Upper lobe of left lung (tissue), 4 donors: ENCODE results near the gene BORCS6.

Source experiments
- CTCF ChIP-seq, 6 experiments: fragments of 450-650 bp in 4 of 6; fragments of 200-600 bp in 2 of 6; sonication (generic) in 2 of 6; IDR thresholded peaks; one replicate each; pipeline ENCODE4 v1.5.1; 2016 to 2019; ENCODE audit warnings: antibody characterized with exemption in 6 of 6
- POLR2A ChIP-seq, 4 donors: fragments of 450-650 bp; IDR thresholded peaks; one replicate each; pipeline ENCODE4 v1.5.1; 2016 to 2017; ENCODE audit warnings: antibody characterized with exemption in 4 of 4, mild to moderate bottlenecking in 2 of 4

- TF ChIP-seq POLR2A (IDR thresholded peaks at IDR 0.05) = no peak
- TF ChIP-seq CTCF (IDR thresholded peaks at IDR 0.05) = no peak
Measured at GRCh38 chr17:8221663-8222379, 31.8 kb upstream of the BORCS6 start.
